Subcutaneous abdominal adipose tissue (tissue), 5 donors: ENCODE measurements around the gene CUX1.

Source experiments
- H3K27ac ChIP-seq: one replicate; pipeline ENCODE4 v1.7.0; 2013; ENCODE audit warnings: low read depth, mild to moderate bottlenecking, inconsistent platforms, low read length, moderate library complexity
- H3K27me3 ChIP-seq, 5 donors: one replicate each; pipeline ENCODE4 v1.7.0; 2013; ENCODE audit warnings: low read length in 5 of 5, inconsistent platforms in 1 of 5; ENCODE audit not compliant: control insufficient read depth in 5 of 5, insufficient read depth in 4 of 5
- H3K36me3 ChIP-seq, 5 donors: one replicate each; pipeline ENCODE4 v1.7.0; 2013; ENCODE audit warnings: low read length in 5 of 5; ENCODE audit not compliant: control insufficient read depth in 5 of 5, insufficient read depth in 5 of 5
- H3K4me1 ChIP-seq, 5 donors: one replicate each; pipeline ENCODE4 v1.7.0; 2013; ENCODE audit warnings: low read length in 5 of 5, mild to moderate bottlenecking in 3 of 5, moderate library complexity in 1 of 5; ENCODE audit not compliant: control insufficient read depth in 5 of 5, insufficient read depth in 5 of 5
- H3K4me3 ChIP-seq, 5 donors: one replicate each; pipeline ENCODE4 v1.7.0; 2013; ENCODE audit warnings: low read length in 5 of 5, low read depth in 1 of 5
- H3K9ac ChIP-seq, 5 donors: one replicate each; pipeline ENCODE4 v1.7.0; 2013; ENCODE audit warnings: low read length in 5 of 5, mild to moderate bottlenecking in 4 of 5, moderate library complexity in 3 of 5
- H3K9me3 ChIP-seq, 5 donors: one replicate each; pipeline ENCODE4 v1.7.0; 2013; ENCODE audit warnings: low read length in 5 of 5; ENCODE audit not compliant: control insufficient read depth in 5 of 5
- donor health status: healthy.
- donor health status: healthy.
- donor health status: healthy.
- donor health status: healthy.
- donor health status: healthy.

Gene CUX1

DNA sequence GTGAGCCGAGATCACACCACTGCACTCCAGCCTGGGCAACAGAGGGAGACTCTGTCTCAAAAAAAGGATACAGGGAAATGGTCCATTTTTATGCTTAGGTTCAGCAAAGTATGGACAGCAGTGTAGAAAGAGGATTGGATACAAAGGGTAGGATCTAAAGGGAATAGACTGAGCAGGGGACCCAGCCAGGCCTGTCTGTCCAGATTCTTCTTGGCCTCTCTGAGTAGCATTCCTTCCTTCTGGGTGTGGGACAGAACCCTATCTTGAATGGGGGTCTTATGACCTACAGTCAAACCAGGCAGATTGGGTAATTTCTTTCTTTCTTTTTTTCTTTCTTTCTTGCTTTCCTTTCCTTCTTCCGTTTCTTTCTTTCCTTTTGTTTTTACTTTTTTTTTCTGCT, 494.9 kb downstream of the CUX1 start:
- Histone ChIP-seq H3K4me3 (no peak overlapping the region), H3K9ac (no peak overlapping the region), H3K9me3 (no peaks in the 10 kb centered on the region), H3K4me1 (peaks cover 0 to 3% (median 1%) of the 10 kb centered on the region in 5 donors), H3K27me3 (no peaks in the 10 kb centered on the region), H3K27ac (no peak overlapping the region), H3K36me3 (peaks cover 0 to 10% (median 2%) of the 10 kb centered on the region in 5 donors)

DNA sequence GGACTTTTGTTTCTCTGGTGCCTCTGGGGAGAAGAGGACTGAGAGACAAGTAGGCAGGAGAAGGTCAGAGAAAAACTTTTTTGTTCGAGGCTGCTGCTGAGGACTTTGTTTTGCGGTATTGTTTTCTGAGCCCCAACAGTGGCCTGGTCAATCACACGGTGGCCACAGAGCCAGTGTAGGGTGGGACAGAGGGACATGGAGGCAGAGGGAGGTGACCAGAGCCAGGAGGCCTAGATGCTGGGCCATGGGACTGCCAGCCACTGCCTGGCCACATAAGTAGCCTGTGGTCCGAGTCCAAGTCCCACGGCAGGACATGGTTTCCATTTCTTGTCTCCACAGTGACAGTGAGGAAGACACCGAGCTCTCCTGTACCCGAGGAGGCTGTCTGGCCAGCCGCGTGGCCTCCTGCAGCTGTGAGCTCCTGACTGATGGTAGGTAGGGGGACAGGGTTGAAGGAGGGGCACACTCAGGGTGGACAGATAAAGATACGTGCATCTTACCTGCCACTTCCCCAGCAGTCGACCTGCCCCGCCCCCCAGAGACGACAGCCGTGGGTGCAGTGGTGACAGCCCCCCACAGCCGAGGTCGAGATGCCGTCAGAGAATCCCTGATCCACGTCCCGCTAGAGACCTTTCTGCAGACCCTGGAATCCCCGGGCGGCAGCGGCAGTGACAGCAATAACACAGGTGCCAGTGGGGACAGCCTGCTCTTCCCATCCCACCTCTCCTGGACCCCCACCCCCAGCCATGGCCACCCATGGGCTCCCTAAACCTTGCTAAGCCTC, 496.8 kb downstream of the CUX1 start:
- Histone ChIP-seq H3K27me3 (no peaks in the 10 kb centered on the region), H3K9ac (no peak overlapping the region), H3K27ac (no peak overlapping the region), H3K4me3 (no peak overlapping the region), H3K9me3 (no peaks in the 10 kb centered on the region), H3K4me1 (peaks cover 0 to 15% (median 3%) of the 10 kb centered on the region in 5 donors), H3K36me3 (peaks cover 0 to 9% (median 2%) of the 10 kb centered on the region in 5 donors)

DNA sequence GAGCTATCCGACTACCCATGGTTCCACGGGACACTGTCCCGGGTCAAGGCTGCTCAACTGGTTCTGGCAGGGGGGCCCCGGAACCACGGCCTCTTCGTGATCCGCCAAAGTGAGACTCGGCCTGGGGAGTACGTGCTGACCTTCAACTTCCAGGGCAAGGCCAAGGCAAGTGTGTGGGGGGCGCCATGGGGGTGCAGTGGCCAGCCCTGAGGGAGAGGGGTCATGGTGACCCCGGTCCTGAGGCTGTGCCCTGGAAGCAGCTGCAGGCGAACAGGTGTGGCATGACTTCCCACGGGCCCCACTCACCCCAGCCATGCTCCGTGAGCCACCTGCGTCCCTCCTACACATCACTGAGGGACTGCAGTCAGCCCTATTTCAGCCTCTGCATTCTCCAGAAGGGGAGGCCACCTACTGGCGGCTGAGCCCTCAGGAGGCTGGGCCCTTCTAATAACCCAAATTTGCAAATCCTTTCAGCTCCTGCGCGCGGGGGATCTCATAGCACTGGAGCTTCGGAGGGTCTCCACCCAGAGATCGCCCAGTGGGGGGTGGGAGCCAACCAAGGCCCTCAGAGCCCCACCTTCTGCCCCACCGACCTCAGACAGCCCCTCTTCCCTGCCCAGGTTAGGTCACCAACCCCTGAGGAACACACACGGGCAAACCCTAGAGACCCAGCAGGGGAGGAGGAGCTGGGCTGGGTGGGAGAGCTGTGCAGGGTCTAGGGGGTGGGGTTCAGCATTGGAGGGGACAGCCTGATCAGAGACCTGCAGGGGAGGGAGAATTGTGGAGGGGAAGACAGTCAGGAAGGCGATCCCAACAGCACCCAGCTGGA, 500.0 kb downstream of the CUX1 start:
- H3K36me3 ChIP-seq, result peaks cover 0 to 11% (median 2%) of the 10 kb centered on the region in 5 donors
- H3K4me1 ChIP-seq, result peaks cover 0 to 41% (median 12%) of the 10 kb centered on the region in 5 donors
- peaks cover 0 to 5% (median 0%) of the 10 kb centered on the region in 5 donors for H3K27me3 ChIP-seq
- no peak overlapping the region for H3K27ac ChIP-seq
- no peak overlapping the region for H3K4me3 ChIP-seq
- H3K9ac ChIP-seq, result no peak overlapping the region
- H3K9me3 ChIP-seq, result no peaks in the 10 kb centered on the region

DNA sequence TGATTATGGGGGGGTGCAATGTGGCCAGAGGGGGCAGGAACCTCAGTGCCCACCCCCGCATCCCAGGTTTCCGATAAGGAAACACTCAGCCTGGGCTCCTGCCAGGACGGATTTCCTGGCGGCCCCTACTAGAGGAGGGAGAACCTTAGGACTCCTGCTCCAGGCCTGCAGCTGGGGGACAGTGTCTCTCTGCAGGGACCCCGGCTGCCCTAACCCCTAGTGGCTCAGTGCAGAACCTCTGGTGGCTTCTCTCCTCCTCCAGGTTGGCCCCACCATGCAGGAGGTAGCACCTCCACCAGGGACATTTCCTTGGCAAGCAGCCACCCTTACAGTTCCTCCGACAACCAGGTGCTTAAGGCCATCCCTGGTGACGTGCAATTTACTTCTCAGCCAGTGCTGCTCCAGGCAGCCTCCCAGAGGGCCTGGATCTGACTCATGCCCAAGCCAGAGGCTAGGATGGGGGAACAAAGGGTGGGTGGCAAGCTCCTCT, 501.1 kb downstream of the CUX1 start:
- Histone ChIP-seq H3K36me3 (peaks cover 0 to 11% (median 2%) of the 10 kb centered on the region in 5 donors), H3K9ac (no peak overlapping the region), H3K9me3 (no peaks in the 10 kb centered on the region), H3K27me3 (peaks cover 0 to 5% (median 0%) of the 10 kb centered on the region in 5 donors), H3K4me1 (peaks cover 0 to 44% (median 13%) of the 10 kb centered on the region in 5 donors), H3K4me3 (no peak overlapping the region), H3K27ac (no peak overlapping the region)

DNA sequence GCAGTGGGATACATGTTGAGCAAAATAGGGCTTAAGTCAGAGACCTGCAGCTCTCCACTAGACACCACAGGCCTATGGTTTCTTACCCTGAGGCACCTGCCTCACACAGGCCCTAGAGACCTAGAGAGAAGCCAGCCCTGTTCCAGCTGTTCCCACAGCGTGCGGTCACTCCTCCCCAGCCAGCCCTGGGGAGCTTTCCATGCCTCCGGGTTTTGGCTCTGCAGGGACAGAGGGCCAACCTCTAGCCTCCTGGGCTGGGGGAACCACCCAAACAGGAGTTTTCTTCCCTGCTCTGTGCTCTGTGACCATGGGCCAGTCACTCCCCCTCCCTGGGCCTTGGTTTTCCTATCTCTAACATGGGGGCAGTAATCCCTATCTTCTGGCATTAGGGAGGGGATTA, 502.2 kb downstream of the CUX1 start:
- H3K36me3 ChIP-seq, result peaks cover 0 to 3% (median 0%) of the 10 kb centered on the region in 5 donors
- H3K27ac ChIP-seq, result no peak overlapping the region
- H3K4me3 ChIP-seq, result no peak overlapping the region
- H3K9me3 ChIP-seq, result no peaks in the 10 kb centered on the region
- peaks cover 0 to 44% (median 13%) of the 10 kb centered on the region in 5 donors for H3K4me1 ChIP-seq
- H3K9ac ChIP-seq, result no peak overlapping the region
- H3K27me3 ChIP-seq, result peaks cover 0 to 13% (median 0%) of the 10 kb centered on the region in 5 donors

DNA sequence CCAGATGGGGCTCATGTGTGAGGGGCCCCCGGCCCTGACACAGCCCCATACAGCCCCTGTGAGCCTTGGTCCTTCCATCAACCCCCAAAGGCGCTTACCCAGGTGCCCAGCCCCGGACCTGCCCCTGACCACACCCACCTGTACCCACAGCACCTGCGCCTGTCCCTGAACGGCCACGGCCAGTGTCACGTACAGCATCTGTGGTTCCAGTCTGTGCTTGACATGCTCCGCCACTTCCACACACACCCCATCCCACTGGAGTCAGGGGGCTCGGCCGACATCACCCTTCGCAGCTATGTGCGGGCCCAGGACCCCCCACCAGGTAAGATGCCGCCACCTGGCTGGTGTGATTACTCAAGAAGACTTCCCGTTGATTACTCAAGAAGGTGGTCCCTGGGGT, 502.8 kb downstream of the CUX1 start:
- no peak overlapping the region for H3K4me3 ChIP-seq
- H3K9ac ChIP-seq, result no peak overlapping the region
- no peak overlapping the region for H3K27ac ChIP-seq
- no peaks in the 10 kb centered on the region for H3K9me3 ChIP-seq
- peaks cover 0 to 2% (median 0%) of the 10 kb centered on the region in 5 donors for H3K36me3 ChIP-seq
- peaks cover 0 to 44% (median 13%) of the 10 kb centered on the region in 5 donors for H3K4me1 ChIP-seq
- H3K27me3 ChIP-seq, result peaks cover 0 to 13% (median 0%) of the 10 kb centered on the region in 5 donors

DNA sequence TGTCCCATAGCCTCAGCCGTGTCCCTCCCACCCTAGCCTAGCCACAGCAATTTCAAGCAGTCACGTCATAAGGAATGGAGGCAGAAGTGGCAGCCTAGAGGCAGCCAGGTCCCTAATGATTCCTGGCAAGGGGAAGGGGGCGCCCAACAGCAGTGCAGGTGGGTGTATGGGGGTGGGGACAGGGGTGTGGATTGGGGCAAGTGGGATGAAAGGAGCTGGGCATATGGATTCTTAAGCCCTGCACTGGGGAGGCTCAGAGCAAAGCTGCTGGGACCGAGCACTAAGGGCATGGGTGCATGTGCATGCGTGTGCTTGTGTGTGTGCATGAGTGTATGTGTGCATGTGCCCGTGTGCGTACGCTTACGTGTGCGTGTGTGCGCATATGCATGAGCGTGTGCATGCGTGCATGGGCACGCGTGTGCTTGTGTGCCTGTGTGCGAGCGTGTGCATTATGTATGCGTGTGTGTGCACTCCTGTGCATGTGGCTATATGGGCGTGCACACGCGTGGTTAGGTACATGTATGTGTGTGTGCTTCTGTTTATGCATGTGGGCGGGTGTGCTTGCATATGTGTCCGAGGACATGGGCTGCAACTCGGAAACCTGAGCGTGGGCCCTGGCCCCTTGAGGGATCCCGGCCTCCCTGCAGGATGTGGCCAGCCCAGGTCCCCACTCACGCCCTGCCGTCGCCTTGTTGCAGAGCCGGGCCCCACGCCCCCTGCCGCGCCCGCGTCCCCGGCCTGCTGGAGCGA, 503.4 kb downstream of the CUX1 start:
- Histone ChIP-seq H3K4me3 (no peak overlapping the region), H3K4me1 (peaks cover 0 to 44% (median 13%) of the 10 kb centered on the region in 5 donors), H3K27me3 (peaks cover 0 to 13% (median 0%) of the 10 kb centered on the region in 5 donors), H3K27ac (no peak overlapping the region), H3K9me3 (no peaks in the 10 kb centered on the region), H3K36me3 (peaks cover 0 to 2% (median 0%) of the 10 kb centered on the region in 5 donors), H3K9ac (no peak overlapping the region)

DNA sequence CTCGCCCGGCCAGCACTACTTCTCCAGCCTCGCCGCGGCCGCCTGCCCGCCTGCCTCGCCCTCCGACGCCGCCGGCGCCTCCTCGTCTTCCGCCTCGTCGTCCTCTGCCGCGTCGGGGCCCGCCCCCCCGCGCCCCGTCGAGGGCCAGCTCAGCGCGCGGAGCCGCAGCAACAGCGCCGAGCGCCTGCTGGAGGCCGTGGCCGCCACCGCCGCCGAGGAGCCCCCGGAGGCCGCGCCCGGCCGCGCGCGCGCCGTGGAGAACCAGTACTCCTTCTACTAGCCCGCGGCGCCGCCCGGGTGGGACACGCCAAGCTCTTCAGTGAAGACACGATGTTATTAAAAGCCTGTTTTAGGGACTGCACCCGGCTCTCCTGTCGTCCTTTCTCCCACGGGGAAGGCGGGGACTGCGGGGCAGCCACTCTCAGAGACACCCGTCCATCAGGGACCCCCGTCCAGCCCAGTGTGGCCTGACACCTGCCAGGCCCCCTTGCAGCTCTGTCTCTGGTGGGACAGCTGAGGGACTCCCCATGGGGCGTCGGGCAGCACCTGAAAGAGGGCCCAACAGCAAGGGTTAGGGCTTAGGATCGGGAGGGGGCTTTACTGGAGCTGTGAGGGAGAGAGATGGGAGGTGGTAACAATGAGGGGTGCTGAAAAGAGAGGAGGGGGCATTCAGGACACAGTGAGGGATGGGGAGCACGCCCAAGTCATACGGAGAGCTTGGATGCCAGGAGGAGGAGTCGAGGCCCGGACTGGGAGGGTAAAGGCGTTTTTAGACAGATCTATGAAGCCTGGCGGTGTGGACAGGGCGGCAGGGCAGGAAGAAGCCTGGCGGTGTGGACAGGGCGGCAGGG, 504.1 kb downstream of the CUX1 start:
- H3K27me3 ChIP-seq, result peaks cover 0 to 13% (median 0%) of the 10 kb centered on the region in 5 donors
- peak overlapping the region in 3 of 5 donors; percentile 4 to 42 (median 11) for H3K4me3 ChIP-seq
- H3K27ac ChIP-seq, result no peak overlapping the region
- peaks cover 0 to 44% (median 13%) of the 10 kb centered on the region in 5 donors for H3K4me1 ChIP-seq
- no peaks in the 10 kb centered on the region for H3K9me3 ChIP-seq
- H3K36me3 ChIP-seq, result peaks cover 0 to 2% (median 0%) of the 10 kb centered on the region in 5 donors
- H3K9ac ChIP-seq, result no peak overlapping the region

DNA sequence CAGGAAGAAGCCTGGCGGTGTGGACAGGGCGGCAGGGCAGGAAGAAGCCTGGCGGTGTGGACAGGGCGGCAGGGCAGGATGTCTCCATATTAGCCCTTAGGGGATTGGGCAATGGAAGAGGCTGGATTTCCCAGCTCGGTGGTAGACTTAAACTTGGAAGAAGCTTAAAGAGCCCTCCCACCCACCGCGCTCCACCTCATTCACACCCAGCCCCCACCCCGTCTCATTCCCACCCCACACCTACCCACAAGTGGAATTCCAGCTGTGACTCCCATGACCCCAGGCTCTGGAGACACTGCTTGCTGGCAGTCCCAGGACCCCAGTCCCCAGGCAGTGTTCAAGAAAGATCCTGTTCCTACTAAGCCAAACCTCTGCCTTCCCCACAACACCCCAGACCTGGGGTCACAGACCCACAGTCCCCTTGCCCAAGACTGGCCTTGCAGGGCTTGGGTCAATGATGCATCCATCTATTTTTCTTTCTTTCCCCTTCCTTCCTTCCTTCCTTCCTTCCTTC, 504.8 kb downstream of the CUX1 start:
- Histone ChIP-seq H3K4me1 (peaks cover 0 to 44% (median 13%) of the 10 kb centered on the region in 5 donors), H3K27ac (no peak overlapping the region), H3K9ac (no peak overlapping the region), H3K4me3 (no peak overlapping the region), H3K36me3 (peaks cover 0 to 2% (median 0%) of the 10 kb centered on the region in 5 donors), H3K27me3 (peaks cover 0 to 13% (median 0%) of the 10 kb centered on the region in 5 donors), H3K9me3 (no peaks in the 10 kb centered on the region)
